ENCODE measurements around the gene SSBP2.

- TF ChIP-seq POLR2AphosphoS5 (IDR thresholded peaks at IDR 0.05) = no peak
- TF ChIP-seq POLR2A (IDR thresholded peaks at IDR 0.05) = no peak
These were observed 178.7 kb downstream of the SSBP2 start for GRCh38 chr5:81572201-81572600.
